Activated CD4-positive, alpha-beta T cell treated with anti-CD3 and anti-CD28 coated beads, Interleukin-2, Interleukin-6, amounts not matched to agents 100 ng/mL and 50 ng/mL, durations not matched to agents 16 hours and 8 hours (primary cell): ENCODE measurements around the gene ELMO1.
A peak's percentile ranks its signal among the peaks of the same experiment; 100 is the strongest.

Experiments
- DNase-seq: peaks from one replicate; pipeline ENCODE4 v3.0.0-alpha.2; 2020

ELMO1 gene

GRCh38 chr7:37309493-37309892, 139.2 kb downstream of the ELMO1 start:
- no peak for DNase-seq

DNA sequence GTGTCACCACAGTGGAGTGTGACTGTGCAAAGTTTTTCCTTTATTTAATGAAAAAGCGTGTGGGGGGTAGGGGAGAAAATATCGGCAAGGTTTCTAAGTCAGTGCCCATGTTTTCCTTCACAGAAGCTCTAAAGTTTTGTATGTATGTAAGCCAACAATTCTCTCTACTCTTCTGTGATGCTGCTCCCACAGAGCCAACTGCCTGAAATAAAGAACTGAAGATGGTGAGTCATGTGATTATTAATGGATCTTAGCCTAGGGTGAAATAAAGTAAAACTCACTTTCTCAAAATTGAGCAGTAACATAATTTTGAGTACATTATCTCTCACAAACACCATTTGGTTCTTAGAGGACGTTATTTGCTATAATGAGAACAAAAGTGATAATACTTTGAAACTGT, 143.7 kb downstream of the ELMO1 start:
- no peak for DNase-seq

GRCh38 chr7:37297546-37297945, 151.1 kb downstream of the ELMO1 start:
- DNase-seq = no peak

DNA sequence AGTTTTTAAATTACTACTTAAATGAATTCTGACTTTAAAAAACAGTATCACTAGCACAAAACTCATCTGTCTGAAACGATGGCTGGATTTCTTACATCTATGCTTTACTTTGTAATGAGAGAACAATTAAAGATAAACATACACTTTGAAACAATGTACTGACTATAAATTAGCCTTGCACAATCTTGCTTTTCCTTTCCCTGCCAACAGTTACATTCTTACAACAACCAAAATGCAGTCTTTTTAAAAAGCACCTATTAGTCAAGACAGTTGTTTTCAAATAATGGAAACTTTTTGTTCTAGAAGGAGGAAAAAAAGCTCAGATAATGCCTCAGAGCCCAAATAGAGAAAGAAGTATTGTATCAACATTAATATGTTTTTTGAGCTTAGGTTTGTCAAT, 153.3 kb downstream of the ELMO1 start:
- no peak for DNase-seq

- DNase-seq = no peak
Observed at GRCh38 chr7:37290731-37291130, 157.9 kb downstream of the ELMO1 start.

- no peak for DNase-seq
Observed at GRCh38 chr7:37289781-37290180, 158.9 kb downstream of the ELMO1 start.

DNA sequence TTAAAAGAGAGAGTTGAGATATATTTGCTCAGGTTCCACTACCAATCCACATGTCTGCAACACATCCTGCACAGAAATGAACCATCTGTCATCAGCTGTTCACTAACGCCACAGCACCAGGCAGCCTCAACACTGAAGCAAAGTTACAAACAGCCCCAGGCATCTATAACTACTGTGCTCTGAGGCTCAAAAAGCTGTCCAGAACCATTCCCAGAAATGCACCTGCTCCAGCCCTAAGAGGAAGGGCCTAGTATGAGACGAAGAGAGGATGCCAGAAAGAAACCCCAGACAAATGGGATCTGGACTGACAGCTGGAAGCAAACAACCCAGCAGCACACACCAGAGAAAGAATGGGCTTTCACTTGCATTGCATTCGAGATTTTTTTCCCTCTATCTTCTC, 159.3 kb downstream of the ELMO1 start:
- DNase-seq = no peak

DNA sequence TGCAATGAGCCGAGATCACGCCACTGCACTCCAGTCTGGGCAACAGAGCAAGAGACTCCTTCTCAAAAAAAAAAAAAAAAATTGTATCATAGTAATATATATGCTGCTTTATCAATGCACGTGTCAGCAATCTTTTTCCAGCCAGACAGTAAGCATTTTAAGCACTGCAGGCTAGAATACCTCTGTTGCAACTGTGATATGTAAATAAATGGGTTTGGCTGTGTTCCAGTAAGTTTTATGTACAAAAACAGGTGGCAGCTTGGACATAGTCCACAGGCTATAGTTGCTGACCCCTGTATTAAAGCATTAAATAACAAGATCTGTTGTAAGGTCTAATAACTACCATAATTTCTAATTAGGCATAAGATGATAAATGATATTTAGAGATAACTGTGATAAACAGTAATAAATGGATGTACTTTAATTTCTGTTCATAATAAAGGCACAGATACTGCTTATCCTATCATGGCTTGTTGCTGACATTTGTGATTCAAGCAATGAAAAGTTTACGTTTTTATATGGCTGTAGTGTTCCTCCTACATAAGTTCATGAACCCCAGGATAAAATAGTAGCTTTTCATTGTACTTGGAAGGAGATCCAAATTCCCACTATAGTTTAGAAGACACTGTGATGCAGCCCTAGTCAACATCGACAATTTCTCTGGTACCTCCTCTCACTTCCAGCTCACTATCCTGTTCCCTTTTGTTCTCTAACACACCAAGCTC, 161.4 kb downstream of the ELMO1 start:
- no peak for DNase-seq

GRCh38 chr7:37286454-37286832, 162.2 kb downstream of the ELMO1 start:
- no peak for DNase-seq

DNA sequence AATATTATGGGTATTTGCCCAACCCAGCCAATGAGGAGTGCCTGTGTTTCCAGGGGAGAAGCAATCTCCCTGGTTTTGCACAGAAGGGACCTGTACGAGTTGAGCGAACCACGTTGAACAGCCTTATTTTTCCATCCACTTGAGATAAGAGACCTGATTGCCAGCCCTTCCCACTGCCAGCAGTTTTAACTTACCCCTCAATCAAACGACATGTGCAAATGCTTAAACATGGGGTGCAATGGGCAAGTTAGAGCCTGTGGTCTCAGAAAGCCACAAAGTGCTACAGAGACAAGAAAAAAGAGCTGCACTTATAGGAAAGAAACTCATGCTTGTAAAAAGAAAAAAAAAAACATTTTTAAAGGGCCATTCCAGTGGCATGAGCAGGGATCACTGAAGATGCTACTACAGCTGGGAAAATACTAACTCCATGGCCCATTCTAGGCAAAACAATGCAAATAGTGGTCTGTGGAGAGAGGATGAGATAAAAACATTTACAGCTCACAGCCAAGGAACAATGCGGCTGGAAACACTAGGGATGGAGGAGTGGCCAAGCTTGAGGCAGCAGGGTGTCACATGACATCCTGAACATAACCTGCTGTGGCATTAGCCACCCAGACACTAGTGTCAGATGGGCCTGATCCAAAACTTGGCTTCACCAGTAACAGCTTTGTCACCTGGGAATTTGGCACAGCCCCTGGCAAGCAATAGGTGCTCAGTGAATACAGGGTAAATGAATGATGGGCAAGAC, 162.8 kb downstream of the ELMO1 start:
- DNase-seq = no peak

GRCh38 chr7:37284805-37285231, 163.8 kb downstream of the ELMO1 start:
- peak; percentile 45 for DNase-seq

DNA sequence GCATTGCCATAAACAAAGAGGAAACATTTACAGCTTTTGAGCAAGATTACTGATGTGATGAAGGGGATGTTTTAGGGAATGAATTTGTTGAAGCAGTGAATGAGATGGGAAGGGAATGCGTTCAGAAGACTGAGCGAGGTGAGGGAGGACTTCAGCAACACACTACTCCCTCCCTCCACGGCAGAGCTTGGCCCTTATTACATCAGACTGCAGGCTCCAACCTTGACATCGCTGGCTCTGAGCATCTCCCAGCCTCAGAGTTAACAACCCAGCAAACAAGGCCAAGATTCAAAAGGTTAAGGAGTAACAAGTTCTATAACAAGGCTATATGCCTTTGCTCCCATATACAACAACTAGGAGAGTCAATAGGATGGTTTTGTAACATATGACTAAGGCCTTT, 164.4 kb downstream of the ELMO1 start:
- DNase-seq = no peak

- no peak for DNase-seq
Observed at GRCh38 chr7:37283716-37284115, 164.9 kb downstream of the ELMO1 start.

DNA sequence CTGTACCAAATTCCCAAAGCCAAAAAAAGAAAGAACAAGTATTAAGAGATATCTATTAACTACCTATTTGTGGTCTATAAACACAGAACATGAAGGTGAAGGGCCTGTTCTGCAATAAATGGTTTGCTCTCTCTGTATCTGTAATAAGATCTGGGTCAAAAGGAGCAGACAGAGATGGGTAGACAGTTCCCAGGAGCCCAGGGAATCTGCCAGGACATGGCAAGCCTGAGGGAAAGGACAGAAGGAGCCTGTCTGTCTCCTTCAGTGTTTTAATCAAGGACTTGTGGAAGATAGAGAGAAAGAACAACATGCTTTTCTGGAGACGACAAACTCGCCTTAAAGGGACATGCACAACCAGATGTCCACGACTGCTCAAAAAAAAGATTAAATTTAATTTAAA, 165.7 kb downstream of the ELMO1 start:
- DNase-seq = no peak

- DNase-seq = no peak
Observed at GRCh38 chr7:37282093-37282444, 166.6 kb downstream of the ELMO1 start.

- no peak for DNase-seq
Observed at GRCh38 chr7:37281368-37282092, 167.1 kb downstream of the ELMO1 start.

DNA sequence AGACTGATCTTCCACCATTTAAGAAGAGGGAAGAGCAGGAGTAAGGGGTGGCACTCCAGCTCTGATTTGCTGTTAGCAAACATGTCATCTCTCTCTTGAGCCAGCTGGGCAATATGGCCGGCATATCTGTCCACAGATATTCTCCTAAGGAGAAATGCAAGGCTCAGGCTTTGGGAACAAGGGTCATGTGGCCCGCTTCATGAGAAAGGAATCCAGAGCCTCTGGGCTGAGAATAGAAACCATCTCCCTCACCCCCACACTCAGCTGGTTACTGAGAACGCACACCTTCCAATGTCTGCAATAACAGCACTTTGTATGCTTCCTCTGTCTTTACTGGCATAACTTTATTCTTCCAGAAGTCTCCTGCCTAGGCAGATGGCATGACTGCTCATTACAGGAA, 171.2 kb downstream of the ELMO1 start:
- DNase-seq = no peak

DNA sequence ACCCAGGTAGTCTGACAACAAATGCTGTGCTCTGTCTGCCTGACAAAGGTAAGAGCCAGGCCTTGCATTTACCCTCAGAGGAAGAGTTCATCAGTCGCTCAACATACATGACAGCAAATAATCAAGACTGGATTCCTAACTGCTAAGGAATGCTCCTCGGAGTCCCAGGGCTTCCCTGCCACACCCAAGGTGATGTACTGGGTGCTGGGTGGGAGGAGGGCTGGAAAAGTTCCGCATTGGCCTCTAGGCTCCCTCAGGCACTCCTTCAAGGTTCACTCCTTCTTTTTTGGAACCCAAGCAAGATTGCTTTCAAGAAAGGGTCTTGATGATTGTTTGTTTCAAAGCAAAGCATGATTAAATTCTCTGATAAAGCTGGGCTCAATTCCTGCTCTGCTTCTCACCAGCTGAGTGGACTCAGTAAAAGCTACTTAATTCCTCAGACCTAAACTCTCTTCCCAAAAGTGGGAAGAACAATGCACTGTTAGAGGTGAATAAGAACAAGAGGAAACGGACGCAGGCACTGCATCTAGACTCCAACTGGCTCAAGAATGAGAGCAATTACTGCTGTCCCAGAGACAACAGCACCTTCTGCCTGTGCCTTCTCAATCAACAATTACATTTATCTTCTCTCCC, 173.5 kb downstream of the ELMO1 start:
- DNase-seq = no peak

GRCh38 chr7:37273891-37274290, 174.8 kb downstream of the ELMO1 start:
- no peak for DNase-seq

DNA sequence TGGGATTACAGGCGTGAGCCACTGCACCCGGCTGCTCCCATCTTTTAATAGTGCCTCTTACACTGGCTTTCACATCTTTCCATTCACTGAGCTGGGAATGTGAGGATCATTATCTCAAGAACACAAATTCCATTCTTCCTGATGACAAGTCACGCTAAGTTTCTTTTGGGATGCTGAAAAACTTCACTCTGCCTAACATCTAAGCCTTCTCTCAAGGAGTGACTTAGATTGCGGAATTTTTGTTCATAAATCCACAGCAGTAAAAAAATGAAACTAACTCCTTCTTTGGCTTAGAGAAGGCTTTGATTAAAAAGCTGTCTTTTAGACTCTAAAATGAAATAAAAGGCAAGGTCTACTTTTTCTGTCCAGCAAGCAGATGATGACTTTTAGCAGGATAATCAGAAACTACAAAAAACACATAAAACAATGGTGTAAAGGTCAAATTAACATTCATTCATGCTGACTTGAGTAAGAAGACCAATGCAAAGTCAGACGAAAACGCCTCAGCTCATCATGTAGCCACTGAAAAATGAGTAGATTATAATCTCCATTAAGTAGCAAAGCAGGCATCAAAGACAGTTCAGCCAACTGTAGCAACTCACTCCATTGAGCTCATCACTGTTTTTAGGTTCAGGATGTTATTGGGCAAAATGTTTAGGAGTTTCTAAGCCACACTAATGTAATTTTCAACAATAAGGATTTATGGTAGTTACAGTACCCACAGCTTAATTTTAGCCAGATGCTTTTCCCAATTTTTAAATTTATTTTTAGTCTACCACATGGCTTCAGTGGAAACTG, 178.8 kb downstream of the ELMO1 start:
- DNase-seq = no peak

DNA sequence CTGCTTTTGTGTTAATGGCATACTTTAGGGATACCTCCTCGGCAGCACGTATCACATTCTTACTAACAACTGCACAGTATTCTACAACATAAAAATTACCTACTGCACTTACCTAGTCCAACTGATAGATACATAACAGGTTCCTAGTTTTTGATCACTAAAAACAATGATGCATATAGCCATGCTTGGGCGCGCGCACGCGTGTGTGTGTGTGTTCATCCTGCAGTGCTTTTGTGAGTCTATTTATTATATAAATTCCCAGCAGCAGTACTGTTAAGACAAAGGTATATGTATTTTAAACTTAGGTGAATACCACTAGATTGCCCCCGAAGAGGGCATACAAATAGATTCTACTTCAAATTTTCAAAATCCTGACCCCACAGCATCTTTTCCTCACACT, 181.4 kb downstream of the ELMO1 start:
- DNase-seq = no peak

DNA sequence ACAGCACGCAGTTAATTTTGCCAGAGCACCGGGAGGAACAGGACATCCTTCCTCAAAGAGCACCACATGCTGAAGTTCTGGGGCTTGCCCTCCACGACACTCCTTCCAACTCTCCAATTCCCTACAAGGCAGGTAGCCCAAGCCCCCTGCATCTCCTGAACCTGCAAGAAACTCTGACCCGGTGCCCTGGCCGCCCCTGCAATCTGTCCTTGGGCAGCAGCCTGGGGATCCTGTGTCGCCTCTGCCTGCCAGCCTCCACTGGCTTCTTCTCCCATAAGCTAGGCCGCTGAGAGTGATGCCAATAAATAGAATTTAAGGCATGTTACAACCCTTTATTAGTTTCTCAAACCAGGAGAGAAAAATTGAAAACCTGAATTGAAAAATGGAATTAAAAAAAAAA, 182.8 kb downstream of the ELMO1 start:
- no peak for DNase-seq

DNA sequence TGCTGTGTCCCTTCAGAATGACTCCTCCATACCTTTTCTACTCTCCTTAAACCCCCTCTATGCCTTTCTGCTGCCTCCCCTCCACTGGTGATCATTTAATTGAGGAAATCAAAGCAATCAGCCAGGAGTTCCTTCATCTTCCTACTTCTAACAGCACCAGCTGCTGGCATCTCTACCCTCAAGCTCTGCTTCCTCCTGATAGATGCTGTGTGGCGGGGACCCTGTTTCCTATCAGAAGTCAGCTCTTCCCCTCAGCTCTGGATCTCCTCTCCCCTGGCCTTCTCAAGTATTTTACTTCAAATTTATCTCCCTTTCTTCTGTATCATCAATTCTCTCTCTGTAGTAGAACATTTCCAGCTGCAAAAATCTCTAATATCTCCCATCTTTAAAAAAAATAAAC, 183.7 kb downstream of the ELMO1 start:
- DNase-seq = no peak
